Measurements from ENCODE around the gene ZNF672.
A peak's percentile ranks its signal among the peaks of the same experiment; 100 is the strongest.
"Not testable (repeated sequence)": the region's sequence is repeated elsewhere in the genome, so short reads cannot be mapped to it uniquely, and the experiment has no call there.

Gene ZNF672

DNA sequence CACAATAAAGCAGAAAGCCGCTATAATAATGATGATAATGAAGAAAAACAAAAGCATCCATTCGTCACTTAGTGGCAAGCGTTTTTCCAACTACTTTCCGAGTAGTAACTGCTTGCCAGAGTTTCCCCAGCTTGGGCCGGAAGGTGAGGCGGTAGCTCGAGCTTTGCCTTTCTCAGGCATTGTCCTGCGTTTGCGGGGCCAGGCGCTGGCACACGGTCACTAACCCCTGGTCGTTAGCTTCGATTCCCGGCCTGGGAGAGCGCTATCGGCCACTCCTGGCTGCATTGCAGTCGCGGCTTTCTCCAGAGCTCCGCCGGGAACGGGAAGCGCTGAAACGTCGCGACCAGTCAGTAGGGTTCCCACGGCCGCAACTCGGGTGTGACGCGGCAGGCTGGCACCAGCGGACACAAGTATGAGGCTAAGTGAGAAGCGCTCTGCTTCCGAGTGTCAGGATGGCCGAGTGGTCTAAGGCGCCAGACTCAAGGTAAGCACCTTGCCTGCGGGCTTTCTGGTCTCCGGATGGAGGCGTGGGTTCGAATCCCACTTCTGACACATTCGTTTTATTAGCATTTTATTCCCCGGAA is 35.5 kb downstream of the ZNF672 start:
- H3K4me3 ChIP-seq = peak overlapping the region; percentile 73
- H3K27me3 ChIP-seq = no peaks in the 10 kb centered on the region
- H3K27ac ChIP-seq = peak overlapping the region; percentile 84
- peaks cover 16% of the 10 kb centered on the region for H3K4me1 ChIP-seq
- H4K20me1 ChIP-seq = no peaks in the 10 kb centered on the region
- no peak for TF ChIP-seq Cebpa-rat (IDR thresholded peaks at IDR 0.05)
- no peaks in the 10 kb centered on the region for H3K36me3 ChIP-seq
- H3K4me2 ChIP-seq = peak overlapping the region; percentile 82
- no peaks in the 10 kb centered on the region for H3K9me3 ChIP-seq
- H3K9ac ChIP-seq = peak overlapping the region; percentile 86

DNA sequence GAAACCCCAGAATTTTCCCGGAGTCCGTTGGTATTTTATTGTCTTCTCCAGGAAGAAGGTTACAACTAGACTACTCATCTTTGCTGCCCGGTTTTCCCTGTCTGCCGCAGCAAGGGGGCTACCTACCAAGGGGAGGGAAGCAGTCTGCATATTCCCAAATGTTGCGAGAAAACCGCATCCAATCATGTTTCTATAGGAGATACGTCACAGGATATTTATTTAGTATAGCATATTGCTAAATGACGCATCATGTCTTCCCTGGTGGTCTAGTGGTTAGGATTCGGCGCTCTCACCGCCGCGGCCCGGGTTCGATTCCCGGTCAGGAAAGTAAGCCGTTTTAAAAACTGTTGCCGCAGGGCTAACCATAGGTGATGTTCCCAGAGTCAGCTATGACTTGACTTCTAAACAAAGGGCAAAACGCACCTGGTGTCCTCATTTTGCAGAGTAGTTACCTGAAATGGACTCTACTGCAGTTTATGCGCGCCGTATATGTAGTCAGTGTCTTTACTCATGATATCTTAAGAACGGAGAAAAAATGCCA is 36.0 kb downstream of the ZNF672 start:
- Histone ChIP-seq H4K20me1 (no peaks in the 10 kb centered on the region), H3K4me3 (peak overlapping the region; percentile 73), H3K27ac (no peak overlapping the region), H3K9me3 (no peaks in the 10 kb centered on the region), H3K36me3 (no peaks in the 10 kb centered on the region), H3K9ac (peak overlapping the region; percentile 86; the same call in 1 of the 2 replicates), H3K4me1 (peaks cover 16% of the 10 kb centered on the region), H3K27me3 (no peaks in the 10 kb centered on the region), H3K4me2 (peak overlapping the region; percentile 82)
- TF ChIP-seq Cebpa-rat (IDR thresholded peaks at IDR 0.05) = no peak

DNA sequence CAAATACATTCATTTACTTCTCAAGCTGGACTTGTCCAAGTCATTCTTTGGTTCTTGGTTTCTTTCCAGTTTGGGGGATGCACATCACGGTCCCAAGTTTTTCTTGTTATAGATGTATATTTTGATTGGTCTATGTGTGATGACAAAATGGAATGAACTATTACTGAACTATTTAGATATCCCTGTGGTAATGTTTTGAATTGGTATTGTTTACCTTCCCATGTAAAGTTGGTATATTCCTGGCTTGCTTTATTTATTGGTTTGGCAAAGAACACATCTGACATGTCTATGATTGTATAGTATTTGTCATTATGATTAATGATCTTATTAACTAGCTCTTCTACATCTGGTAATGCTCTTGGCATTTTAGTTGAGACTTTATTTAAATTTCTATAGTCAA is 43.2 kb downstream of the ZNF672 start:
- no peak overlapping the region for H3K9ac ChIP-seq
- TF ChIP-seq Cebpa-rat (IDR thresholded peaks at IDR 0.05) = no peak
- H3K4me1 ChIP-seq = peaks cover 20% of the 10 kb centered on the region
- no peak overlapping the region for H3K4me2 ChIP-seq
- no peaks in the 10 kb centered on the region; the same call in 1 of the 2 replicates for H3K9me3 ChIP-seq
- H3K27ac ChIP-seq = no peak overlapping the region
- H4K20me1 ChIP-seq = no peaks in the 10 kb centered on the region
- no peak overlapping the region for H3K4me3 ChIP-seq
- H3K27me3 ChIP-seq = no peaks in the 10 kb centered on the region
- H3K36me3 ChIP-seq = no peaks in the 10 kb centered on the region

DNA sequence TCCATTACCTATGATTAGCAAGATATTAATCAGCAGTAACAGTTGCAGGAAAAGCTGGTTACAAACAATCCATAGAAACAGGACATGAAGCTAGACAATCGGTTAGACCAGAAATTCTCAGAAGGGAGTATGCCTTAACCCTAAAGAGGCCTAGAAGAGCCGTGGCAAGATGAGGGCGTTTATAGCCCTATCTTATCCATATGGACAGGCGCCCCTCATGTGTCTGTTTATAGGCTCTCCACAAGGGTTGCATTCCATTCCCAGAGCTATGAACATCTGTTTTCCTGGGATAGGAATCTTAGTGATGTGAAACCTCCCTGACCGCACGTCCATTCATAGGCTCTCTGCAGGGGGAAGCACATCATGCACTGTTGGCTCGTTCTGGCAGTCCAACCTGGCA is 44.4 kb downstream of the ZNF672 start:
- not testable (repeated sequence) for H3K4me3 ChIP-seq, H3K9me3 ChIP-seq, H3K27me3 ChIP-seq, H3K36me3 ChIP-seq, H4K20me1 ChIP-seq, H3K4me2 ChIP-seq, H3K27ac ChIP-seq, H3K9ac ChIP-seq
- peaks cover 29% of the 10 kb centered on the region for H3K4me1 ChIP-seq

DNA sequence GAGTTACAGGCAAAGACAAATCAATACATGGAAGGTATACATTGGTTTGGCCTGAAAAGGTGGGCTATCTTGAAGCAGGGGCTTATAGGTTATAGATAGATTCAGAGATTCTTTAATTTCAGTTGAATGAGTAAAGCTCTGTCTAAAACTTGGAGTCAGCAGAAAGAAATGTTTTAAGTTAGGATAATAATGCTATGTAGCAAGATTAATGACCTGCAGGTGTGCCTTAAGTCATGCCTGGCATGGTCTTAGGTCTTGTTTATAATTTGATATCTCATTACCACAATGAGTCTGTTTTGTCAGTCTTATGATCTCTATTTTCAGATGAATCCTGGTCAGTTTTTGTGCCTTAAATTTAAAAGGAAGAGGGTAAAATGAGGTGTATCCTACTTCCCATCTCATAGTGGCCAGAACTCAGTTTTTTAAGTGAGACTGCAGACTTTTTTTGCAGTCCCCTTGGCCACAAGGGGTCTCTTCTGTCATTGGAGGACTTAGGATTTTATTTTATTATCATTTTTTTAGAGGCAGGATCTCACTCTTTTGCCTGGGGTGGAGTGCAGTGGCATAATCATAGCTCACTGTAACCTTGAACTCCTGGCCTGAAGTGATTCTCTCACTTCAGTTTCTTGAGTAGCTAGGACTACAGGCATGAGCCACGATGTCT is 46.7 kb downstream of the ZNF672 start:
- peaks cover 29% of the 10 kb centered on the region for H3K4me1 ChIP-seq
- H3K9me3 ChIP-seq = no peaks in the 10 kb centered on the region; the same call in 1 of the 2 replicates
- TF ChIP-seq Cebpa-rat (IDR thresholded peaks at IDR 0.05) = no peak
- no peak overlapping the region; the same call in 1 of the 2 replicates for H3K27ac ChIP-seq
- H3K36me3 ChIP-seq = no peaks in the 10 kb centered on the region
- no peaks in the 10 kb centered on the region for H4K20me1 ChIP-seq
- H3K4me3 ChIP-seq = no peak overlapping the region
- H3K27me3 ChIP-seq = no peaks in the 10 kb centered on the region
- peak overlapping the region; percentile 73 for H3K4me2 ChIP-seq
- H3K9ac ChIP-seq = no peak overlapping the region

DNA sequence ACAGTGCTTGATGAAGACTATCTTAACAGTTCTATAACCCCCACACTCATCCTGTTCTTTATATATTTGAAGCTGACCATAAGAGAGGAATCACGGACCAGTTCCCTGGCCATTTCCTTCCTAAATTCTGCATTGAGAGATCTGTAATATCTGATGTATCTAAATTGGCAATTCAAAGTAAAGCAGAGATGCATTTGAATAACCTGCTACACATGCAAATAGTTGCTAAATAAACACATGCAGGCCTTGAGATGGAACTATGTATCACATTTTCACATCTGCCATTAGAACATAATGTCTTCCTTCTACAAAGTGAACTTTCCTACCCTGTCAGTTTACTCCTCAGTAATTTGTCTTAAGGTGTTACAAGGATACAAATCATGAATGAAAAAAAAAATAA is 47.6 kb downstream of the ZNF672 start:
- Histone ChIP-seq H3K27ac (peak overlapping the region; percentile 25; the same call in 1 of the 2 replicates), H3K9me3 (no peaks in the 10 kb centered on the region; the same call in 1 of the 2 replicates), H4K20me1 (no peaks in the 10 kb centered on the region), H3K36me3 (no peaks in the 10 kb centered on the region), H3K4me1 (peaks cover 29% of the 10 kb centered on the region), H3K27me3 (no peaks in the 10 kb centered on the region), H3K4me3 (no peak overlapping the region), H3K9ac (no peak overlapping the region), H3K4me2 (peak overlapping the region; percentile 73)
- no peak for TF ChIP-seq Cebpa-rat (IDR thresholded peaks at IDR 0.05)

DNA sequence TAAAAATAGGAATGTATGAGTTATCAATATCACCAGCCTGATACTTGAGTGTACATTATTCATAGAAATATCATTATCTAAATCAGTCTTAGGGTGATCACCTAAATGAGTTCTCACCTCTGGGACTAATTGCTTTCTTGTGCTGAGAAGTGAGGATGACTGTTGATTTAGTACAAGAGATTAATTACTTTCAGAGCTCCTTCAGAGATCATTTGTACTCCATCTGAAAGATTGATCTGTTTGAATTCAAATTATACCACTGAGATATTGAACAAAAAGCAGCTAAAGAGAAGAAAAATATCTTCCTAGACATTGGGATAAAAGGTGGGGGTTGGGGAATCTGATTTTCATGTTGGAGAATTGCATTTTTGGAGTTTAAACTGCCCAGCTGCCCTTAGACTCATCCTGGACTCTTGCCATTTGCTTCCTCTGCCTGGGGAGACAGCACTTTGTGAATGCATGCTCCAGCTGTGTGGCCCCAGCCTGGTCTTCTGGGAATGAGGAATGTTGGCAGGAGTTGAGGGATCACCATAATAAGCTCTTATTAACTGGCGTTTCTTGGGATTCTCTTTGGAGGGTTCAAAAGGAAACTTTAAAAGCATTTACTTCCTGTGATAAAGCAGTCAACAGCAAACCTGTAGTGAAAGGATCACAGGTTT is 48.3 kb downstream of the ZNF672 start:
- TF ChIP-seq Cebpa-rat (IDR thresholded peaks at IDR 0.05) = no peak
- H3K9ac ChIP-seq = no peak overlapping the region; the same call in 1 of the 2 replicates
- no peaks in the 10 kb centered on the region for H4K20me1 ChIP-seq
- H3K27me3 ChIP-seq = no peaks in the 10 kb centered on the region
- no peaks in the 10 kb centered on the region; the same call in 1 of the 2 replicates for H3K9me3 ChIP-seq
- H3K27ac ChIP-seq = peak overlapping the region; percentile 25; the same call in 1 of the 2 replicates
- H3K36me3 ChIP-seq = no peaks in the 10 kb centered on the region
- H3K4me2 ChIP-seq = peak overlapping the region; percentile 73
- no peak overlapping the region for H3K4me3 ChIP-seq
- H3K4me1 ChIP-seq = peaks cover 29% of the 10 kb centered on the region

DNA sequence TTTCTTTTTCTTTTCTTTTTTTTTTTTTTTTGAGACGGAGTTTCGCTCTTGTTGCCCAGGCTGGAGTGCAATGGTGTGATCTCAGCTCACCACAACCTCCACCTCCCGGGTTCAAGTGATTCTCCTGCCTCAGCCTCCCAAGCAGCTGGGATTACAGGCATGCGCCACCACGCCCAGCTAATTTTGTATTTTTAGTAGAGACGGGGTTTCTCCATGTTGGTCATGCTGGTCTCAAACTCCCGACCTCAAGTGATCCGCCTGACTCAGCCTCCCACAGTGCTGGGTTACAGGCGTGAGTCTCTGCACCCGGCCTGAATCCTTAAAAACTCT is 51.9 kb downstream of the ZNF672 start:
- H3K9ac ChIP-seq, H3K36me3 ChIP-seq, H3K9me3 ChIP-seq, H3K27ac ChIP-seq, H3K27me3 ChIP-seq, H3K4me2 ChIP-seq, H4K20me1 ChIP-seq, H3K4me3 ChIP-seq: not testable (repeated sequence)
- H3K4me1 ChIP-seq = peaks cover 40% of the 10 kb centered on the region

DNA sequence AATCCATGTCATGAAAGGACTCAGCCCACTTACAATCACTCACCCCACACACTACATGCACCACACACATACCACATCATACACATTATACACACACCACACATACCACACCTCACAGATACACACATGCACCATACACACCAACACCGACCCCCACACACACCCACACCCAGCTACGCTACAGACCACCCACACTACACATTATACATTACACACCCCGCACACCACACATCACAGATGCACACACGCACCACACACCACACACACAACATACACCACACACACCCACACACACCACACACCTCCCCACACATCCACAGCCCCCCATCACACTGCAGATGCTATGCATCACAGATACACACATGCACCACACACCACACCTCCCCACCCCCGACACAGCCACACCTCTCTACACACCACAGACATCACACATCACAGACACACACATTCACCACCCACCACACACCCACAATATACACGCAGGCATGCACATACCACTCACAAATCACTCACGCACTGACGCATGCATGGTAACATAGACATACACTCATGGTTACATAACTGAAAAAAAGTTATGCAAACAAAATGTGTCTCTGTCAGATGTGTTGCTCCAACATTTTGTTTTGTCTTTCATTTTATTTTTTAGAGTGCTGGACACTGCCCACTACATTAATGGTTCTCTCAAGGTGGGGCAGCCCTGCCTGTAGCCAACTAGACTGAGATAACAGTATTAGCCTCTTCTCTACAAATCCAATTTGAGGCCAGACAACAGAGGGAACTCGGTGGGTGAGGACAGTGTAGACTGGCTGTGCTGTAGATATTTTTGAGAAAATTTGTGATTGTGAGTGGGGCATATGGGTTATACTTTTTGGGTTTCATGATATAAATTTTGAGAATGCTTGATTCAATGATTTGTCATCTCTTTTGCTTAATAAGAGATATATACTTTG is 52.8 kb downstream of the ZNF672 start:
- no peak for TF ChIP-seq Cebpa-rat (IDR thresholded peaks at IDR 0.05)
- Histone ChIP-seq H3K9me3 (no peaks in the 10 kb centered on the region), H3K27ac (no peak overlapping the region), H3K4me2 (no peak overlapping the region), H3K27me3 (no peaks in the 10 kb centered on the region), H3K9ac (no peak overlapping the region), H3K4me1 (peaks cover 39% of the 10 kb centered on the region), H4K20me1 (no peaks in the 10 kb centered on the region), H3K36me3 (no peaks in the 10 kb centered on the region), H3K4me3 (no peak overlapping the region)
